Gastroesophageal sphincter (tissue), 3 donors: ENCODE results near the gene GEMIN7.

Source experiments
- CTCF ChIP-seq, 4 experiments: fragments of 200-600 bp in 2 of 4; fragments of 450-650 bp in 2 of 4; sonication (generic) in 1 of 4; IDR thresholded peaks; one replicate each; pipeline ENCODE4 v1.5.1; 2017 to 2019; ENCODE audit warnings: antibody characterized with exemption in 4 of 4, mild to moderate bottlenecking in 2 of 4, moderate library complexity in 2 of 4
- EP300 ChIP-seq: sonication (generic); formaldehyde crosslinking; IDR thresholded peaks from one replicate; pipeline ENCODE4 v1.6.1; 2017; ENCODE audit warnings: antibody characterized with exemption, mild to moderate bottlenecking
- POLR2A ChIP-seq, 2 donors: fragments of 450-650 bp; IDR thresholded peaks; one replicate each; pipeline ENCODE4 v1.6.1; 2017; ENCODE audit warnings: antibody characterized with exemption in 2 of 2, mild to moderate bottlenecking in 2 of 2, moderate library complexity in 1 of 2
- POLR2AphosphoS5 ChIP-seq: sonication (generic); formaldehyde crosslinking; IDR thresholded peaks from one replicate; pipeline ENCODE4 v1.6.1; 2017; ENCODE audit warnings: antibody characterized with exemption

DNA sequence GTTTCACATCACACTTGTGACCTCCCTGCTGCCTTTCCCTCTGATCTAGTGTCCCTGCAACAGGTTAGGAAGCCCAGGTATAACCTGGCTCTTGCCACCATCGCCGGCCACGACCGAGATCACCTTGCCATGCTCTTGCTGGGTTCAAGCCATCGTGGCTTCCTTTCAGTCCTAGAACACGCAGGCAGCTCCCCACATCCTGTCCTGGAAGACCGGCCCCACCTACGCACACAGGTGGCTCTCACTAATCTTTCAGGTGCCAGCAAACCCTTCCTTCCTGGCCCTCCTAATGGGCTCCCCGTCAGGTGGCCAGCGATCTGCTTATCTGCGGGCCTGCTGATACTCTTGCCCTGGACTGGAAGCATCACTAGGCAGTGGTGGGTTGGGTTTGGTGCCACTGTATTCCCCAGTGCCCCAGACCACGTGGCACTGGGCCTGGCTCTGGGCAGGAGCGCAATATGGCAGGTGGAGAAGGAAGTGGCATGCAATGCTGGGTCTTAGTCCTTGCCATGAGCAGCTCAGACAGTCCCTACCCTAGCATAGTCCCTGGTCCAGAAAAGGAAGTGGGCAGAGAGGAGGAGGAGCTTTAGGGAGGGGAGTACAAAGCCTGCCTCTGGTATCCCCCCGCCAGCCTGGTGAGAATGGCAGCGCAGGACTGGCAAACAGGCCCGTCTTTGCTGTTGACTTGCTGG, 25.7 kb downstream of the GEMIN7 start:
- TF ChIP-seq CTCF (IDR thresholded peaks at IDR 0.05), result no peak
- TF ChIP-seq POLR2AphosphoS5, result no peak
- no peak for TF ChIP-seq POLR2A (IDR thresholded peaks at IDR 0.05)
- TF ChIP-seq EP300, result no peak
